ENCODE results near the gene KIT. TPM values are rescaled to one million over a fixed set of nuclear protein-coding genes. Genes with fewer than 3 reads are reported as not detected.

The KIT gene
- polyA plus RNA-seq, 1 donor (not counting 4 experiments of a cell fraction or from before 2014, with no cell fraction given): 0.01 TPM

- H3K9me3 ChIP-seq (ENCODE audit: control insufficient read depth, low read depth, low read length): no peaks in the 10 kb centered on the region
- DNase-seq (ENCODE audit: low read depth, low spot score) (no peak), FAIRE-seq (no peak)
- H3K4me3 ChIP-seq (ENCODE audit: control insufficient read depth in 2 of 3, extremely low read depth in 1 of 3, insufficient read depth in 2 of 3, low read depth in 1 of 3, low read length in 3 of 3): no peak overlapping the region
- no peaks in the 10 kb centered on the region for H3K9me1 ChIP-seq (ENCODE audit: control insufficient read depth, extremely low read depth, insufficient read depth, low read length)
- H3K4me2 ChIP-seq (ENCODE audit: control insufficient read depth, extremely low read depth, insufficient read depth, low read depth, low read length): no peak overlapping the region
- no peak overlapping the region for H2AFZ ChIP-seq (ENCODE audit: control insufficient read depth, low read length)
- no peaks in the 10 kb centered on the region for H3K79me2 ChIP-seq (ENCODE audit: control insufficient read depth, insufficient read depth, low read length)
- no peaks in the 10 kb centered on the region for H4K20me1 ChIP-seq (ENCODE audit: control insufficient read depth, extremely low read depth, insufficient read depth, low read length)
- peaks cover 3% of the 10 kb centered on the region for H3K27me3 ChIP-seq (ENCODE audit: control insufficient read depth, extremely low read depth, insufficient read depth, low read length)
- H3K4me1 ChIP-seq (ENCODE audit: control insufficient read depth, extremely low read depth, insufficient read depth, low read length): no peaks in the 10 kb centered on the region
- TF ChIP-seq EZH2 (IDR thresholded peaks at IDR 0.05; ENCODE audit: low read length): no peak
- TF ChIP-seq, protein P1, sequence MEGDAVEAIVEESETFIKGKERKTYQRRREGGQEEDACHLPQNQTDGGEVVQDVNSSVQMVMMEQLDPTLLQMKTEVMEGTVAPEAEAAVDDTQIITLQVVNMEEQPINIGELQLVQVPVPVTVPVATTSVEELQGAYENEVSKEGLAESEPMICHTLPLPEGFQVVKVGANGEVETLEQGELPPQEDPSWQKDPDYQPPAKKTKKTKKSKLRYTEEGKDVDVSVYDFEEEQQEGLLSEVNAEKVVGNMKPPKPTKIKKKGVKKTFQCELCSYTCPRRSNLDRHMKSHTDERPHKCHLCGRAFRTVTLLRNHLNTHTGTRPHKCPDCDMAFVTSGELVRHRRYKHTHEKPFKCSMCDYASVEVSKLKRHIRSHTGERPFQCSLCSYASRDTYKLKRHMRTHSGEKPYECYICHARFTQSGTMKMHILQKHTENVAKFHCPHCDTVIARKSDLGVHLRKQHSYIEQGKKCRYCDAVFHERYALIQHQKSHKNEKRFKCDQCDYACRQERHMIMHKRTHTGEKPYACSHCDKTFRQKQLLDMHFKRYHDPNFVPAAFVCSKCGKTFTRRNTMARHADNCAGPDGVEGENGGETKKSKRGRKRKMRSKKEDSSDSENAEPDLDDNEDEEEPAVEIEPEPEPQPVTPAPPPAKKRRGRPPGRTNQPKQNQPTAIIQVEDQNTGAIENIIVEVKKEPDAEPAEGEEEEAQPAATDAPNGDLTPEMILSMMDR (optimal IDR thresholded peaks at IDR 0.05 in 1 of 3, IDR thresholded peaks at IDR 0.05 in 1 of 3, conservative IDR thresholded peaks at IDR 0.05 in 1 of 3; ENCODE audit: extremely low read depth in 1 of 3, insufficient read depth in 2 of 3, low read length in 3 of 3): no peak
- no peak overlapping the region for H3K27ac ChIP-seq (ENCODE audit: control insufficient read depth, insufficient read depth, low read length)
- H3K36me3 ChIP-seq (ENCODE audit: control insufficient read depth in 2 of 2, extremely low read depth in 1 of 2, insufficient read depth in 2 of 2, low read length in 2 of 2): no peaks in the 10 kb centered on the region
- dilution Hi-C loops (cut with MboI; ENCODE audit: extremely low pct_ligation_motif_present, low sequenced_read_pairs): no loop called here
- no peak overlapping the region for H3K9ac ChIP-seq (ENCODE audit: control insufficient read depth, extremely low read depth, insufficient read depth, low read length)
These were observed 125.8 kb downstream of the KIT start for GRCh38 chr4:54783402-54784110.

- H4K20me1 ChIP-seq (ENCODE audit: control insufficient read depth, extremely low read depth, insufficient read depth, low read length): no peaks in the 10 kb centered on the region
- H3K4me1 ChIP-seq (ENCODE audit: control insufficient read depth, extremely low read depth, insufficient read depth, low read length): no peaks in the 10 kb centered on the region
- dilution Hi-C loops (cut with MboI; ENCODE audit: extremely low pct_ligation_motif_present, low sequenced_read_pairs): no loop called here
- H3K9ac ChIP-seq (ENCODE audit: control insufficient read depth, extremely low read depth, insufficient read depth, low read length): no peak overlapping the region
- no peak overlapping the region for H3K4me3 ChIP-seq (ENCODE audit: control insufficient read depth in 2 of 3, extremely low read depth in 1 of 3, insufficient read depth in 2 of 3, low read depth in 1 of 3, low read length in 3 of 3)
- no peaks in the 10 kb centered on the region for H3K79me2 ChIP-seq (ENCODE audit: control insufficient read depth, insufficient read depth, low read length)
- no peak overlapping the region for H3K27ac ChIP-seq (ENCODE audit: control insufficient read depth, insufficient read depth, low read length)
- no peaks in the 10 kb centered on the region for H3K36me3 ChIP-seq (ENCODE audit: control insufficient read depth in 2 of 2, extremely low read depth in 1 of 2, insufficient read depth in 2 of 2, low read length in 2 of 2)
- H3K9me1 ChIP-seq (ENCODE audit: control insufficient read depth, extremely low read depth, insufficient read depth, low read length): no peaks in the 10 kb centered on the region
- no peak for DNase-seq (ENCODE audit: low read depth, low spot score)
- peaks cover 3% of the 10 kb centered on the region for H3K27me3 ChIP-seq (ENCODE audit: control insufficient read depth, extremely low read depth, insufficient read depth, low read length)
- no peak overlapping the region for H3K4me2 ChIP-seq (ENCODE audit: control insufficient read depth, extremely low read depth, insufficient read depth, low read depth, low read length)
- H2AFZ ChIP-seq (ENCODE audit: control insufficient read depth, low read length): no peak overlapping the region
- TF ChIP-seq, protein P1 (optimal IDR thresholded peaks at IDR 0.05 in 1 of 3, IDR thresholded peaks at IDR 0.05 in 1 of 3, conservative IDR thresholded peaks at IDR 0.05 in 1 of 3; ENCODE audit: extremely low read depth in 1 of 3, insufficient read depth in 2 of 3, low read length in 3 of 3): no peak
- no peak for TF ChIP-seq EZH2 (IDR thresholded peaks at IDR 0.05; ENCODE audit: low read length)
- no peaks in the 10 kb centered on the region for H3K9me3 ChIP-seq (ENCODE audit: control insufficient read depth, low read depth, low read length)
- no peak for FAIRE-seq
These were observed 126.5 kb downstream of the KIT start for GRCh38 chr4:54784161-54784671.

Measured in keratinocyte (primary cell).